Neural cell (in vitro differentiated cells): ENCODE data around the gene POLE2.

Source experiments
- EP300 ChIP-seq: fragments of 450-650 bp; conservative IDR thresholded peaks from 2 replicates; pipeline ENCODE4 v1.6.1; 2014; ENCODE audit warnings: antibody characterized with exemption, mild to moderate bottlenecking, moderate library complexity; ENCODE audit not compliant: poor library complexity, severe bottlenecking
- EZH2 ChIP-seq: fragments of 200-600, 300-800 bp; shearing (Covaris generic), sonication (generic); IDR thresholded peaks from 2 replicates; pipeline ENCODE4 v1.6.1; 2014; ENCODE audit warnings: antibody characterized with exemption, low read length, borderline replicate concordance, mild to moderate bottlenecking; ENCODE audit not compliant: insufficient read depth, poor library complexity, severe bottlenecking
- MXI1 ChIP-seq: fragments of 450-650 bp; conservative IDR thresholded peaks from 2 replicates; pipeline ENCODE4 v1.6.1; 2014; ENCODE audit warnings: antibody characterized with exemption, mild to moderate bottlenecking; ENCODE audit not compliant: poor library complexity, severe bottlenecking
- POLR2AphosphoS5 ChIP-seq: IDR thresholded peaks from 2 replicates; pipeline ENCODE4 v1.6.1; 2012
- RAD21 ChIP-seq: fragments of 450-650 bp; conservative IDR thresholded peaks from 2 replicates; pipeline ENCODE4 v1.6.1; 2014; ENCODE audit warnings: antibody characterized with exemption, mild to moderate bottlenecking, moderate library complexity
- SMC3 ChIP-seq: fragments of 450-650 bp; conservative IDR thresholded peaks from 2 replicates; pipeline ENCODE4 v1.6.1; 2014; ENCODE audit warnings: antibody characterized with exemption, mild to moderate bottlenecking, moderate library complexity; ENCODE audit not compliant: poor library complexity
- TAF1 ChIP-seq: IDR thresholded peaks from 2 replicates; pipeline ENCODE4 v1.6.1; 2012; ENCODE audit warnings: low read depth
- TF ChIP-seq, protein P1 (sequence below): fragments of 450-650 bp; IDR thresholded peaks from 2 replicates; pipeline ENCODE4 v1.5.1; 2014; ENCODE audit warnings: antibody characterized with exemption, mild to moderate bottlenecking, moderate library complexity; ENCODE audit not compliant: poor library complexity, severe bottlenecking
- TF ChIP-seq, protein P2 (sequence below): IDR thresholded peaks from 2 replicates; pipeline ENCODE4 v1.6.1; 2012; ENCODE audit warnings: borderline replicate concordance

DNA sequence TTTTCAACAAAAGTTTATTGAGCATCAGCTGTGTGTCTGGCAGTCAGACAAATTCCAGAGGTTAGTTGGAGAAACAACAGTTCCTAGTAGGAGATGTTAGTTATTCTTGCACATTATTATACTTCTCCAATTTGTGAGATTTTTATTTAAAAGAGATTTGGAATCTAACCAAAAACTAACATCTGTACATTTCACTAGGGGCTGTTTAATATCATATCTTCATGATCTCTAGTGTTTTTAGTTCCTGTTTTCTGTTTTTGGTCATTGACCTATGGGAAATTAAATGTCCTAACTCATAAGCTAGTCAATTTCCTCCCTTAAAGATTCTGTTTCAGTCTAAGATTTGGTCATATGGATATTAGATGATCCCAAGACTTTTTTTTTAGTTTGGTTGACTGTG, 45.8 kb upstream of the POLE2 start:
- TF ChIP-seq, protein P1, sequence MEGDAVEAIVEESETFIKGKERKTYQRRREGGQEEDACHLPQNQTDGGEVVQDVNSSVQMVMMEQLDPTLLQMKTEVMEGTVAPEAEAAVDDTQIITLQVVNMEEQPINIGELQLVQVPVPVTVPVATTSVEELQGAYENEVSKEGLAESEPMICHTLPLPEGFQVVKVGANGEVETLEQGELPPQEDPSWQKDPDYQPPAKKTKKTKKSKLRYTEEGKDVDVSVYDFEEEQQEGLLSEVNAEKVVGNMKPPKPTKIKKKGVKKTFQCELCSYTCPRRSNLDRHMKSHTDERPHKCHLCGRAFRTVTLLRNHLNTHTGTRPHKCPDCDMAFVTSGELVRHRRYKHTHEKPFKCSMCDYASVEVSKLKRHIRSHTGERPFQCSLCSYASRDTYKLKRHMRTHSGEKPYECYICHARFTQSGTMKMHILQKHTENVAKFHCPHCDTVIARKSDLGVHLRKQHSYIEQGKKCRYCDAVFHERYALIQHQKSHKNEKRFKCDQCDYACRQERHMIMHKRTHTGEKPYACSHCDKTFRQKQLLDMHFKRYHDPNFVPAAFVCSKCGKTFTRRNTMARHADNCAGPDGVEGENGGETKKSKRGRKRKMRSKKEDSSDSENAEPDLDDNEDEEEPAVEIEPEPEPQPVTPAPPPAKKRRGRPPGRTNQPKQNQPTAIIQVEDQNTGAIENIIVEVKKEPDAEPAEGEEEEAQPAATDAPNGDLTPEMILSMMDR, result no peak
- TF ChIP-seq, protein P2, sequence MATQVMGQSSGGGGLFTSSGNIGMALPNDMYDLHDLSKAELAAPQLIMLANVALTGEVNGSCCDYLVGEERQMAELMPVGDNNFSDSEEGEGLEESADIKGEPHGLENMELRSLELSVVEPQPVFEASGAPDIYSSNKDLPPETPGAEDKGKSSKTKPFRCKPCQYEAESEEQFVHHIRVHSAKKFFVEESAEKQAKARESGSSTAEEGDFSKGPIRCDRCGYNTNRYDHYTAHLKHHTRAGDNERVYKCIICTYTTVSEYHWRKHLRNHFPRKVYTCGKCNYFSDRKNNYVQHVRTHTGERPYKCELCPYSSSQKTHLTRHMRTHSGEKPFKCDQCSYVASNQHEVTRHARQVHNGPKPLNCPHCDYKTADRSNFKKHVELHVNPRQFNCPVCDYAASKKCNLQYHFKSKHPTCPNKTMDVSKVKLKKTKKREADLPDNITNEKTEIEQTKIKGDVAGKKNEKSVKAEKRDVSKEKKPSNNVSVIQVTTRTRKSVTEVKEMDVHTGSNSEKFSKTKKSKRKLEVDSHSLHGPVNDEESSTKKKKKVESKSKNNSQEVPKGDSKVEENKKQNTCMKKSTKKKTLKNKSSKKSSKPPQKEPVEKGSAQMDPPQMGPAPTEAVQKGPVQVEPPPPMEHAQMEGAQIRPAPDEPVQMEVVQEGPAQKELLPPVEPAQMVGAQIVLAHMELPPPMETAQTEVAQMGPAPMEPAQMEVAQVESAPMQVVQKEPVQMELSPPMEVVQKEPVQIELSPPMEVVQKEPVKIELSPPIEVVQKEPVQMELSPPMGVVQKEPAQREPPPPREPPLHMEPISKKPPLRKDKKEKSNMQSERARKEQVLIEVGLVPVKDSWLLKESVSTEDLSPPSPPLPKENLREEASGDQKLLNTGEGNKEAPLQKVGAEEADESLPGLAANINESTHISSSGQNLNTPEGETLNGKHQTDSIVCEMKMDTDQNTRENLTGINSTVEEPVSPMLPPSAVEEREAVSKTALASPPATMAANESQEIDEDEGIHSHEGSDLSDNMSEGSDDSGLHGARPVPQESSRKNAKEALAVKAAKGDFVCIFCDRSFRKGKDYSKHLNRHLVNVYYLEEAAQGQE, result no peak
- TF ChIP-seq POLR2AphosphoS5 (no peak), RAD21 (no peak), TAF1 (no peak), EP300 (no peak), EZH2 (no peak), SMC3 (no peak), MXI1 (no peak)
